Measurements from ENCODE around the gene PON2. TPM values are rescaled to one million over a fixed set of nuclear protein-coding genes. Genes with fewer than 3 reads are reported as not detected.

The PON2 gene
- polyA plus RNA-seq, 1 donor (not counting 4 experiments of a cell fraction or from before 2014, with no cell fraction given), result 98.1 TPM

DNA sequence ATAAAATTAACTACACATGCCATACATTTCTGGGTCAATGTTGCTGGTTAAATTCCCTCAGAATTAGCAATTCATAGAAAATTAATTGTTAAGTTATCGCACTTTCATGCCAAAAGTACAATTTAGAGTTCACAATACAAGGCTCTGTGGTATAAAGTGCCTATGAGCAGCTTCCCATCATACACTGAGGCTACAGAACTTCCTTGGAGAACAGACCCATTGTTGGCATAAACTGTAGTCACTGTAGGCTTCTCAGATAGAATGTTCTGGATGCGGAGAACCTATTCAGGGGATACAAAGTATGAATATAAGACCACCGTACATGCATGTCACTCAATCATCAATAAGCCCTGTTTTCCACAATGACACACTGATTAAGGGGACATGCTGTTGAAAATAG is 29.6 kb downstream of the PON2 start:
- H3K27me3 ChIP-seq (ENCODE audit: control insufficient read depth, extremely low read depth, insufficient read depth, low read length), result no peaks in the 10 kb centered on the region
- H4K20me1 ChIP-seq (ENCODE audit: control insufficient read depth, extremely low read depth, insufficient read depth, low read length), result no peaks in the 10 kb centered on the region
- no peak overlapping the region for H3K4me3 ChIP-seq (ENCODE audit: control insufficient read depth in 2 of 3, extremely low read depth in 1 of 3, insufficient read depth in 2 of 3, low read depth in 1 of 3, low read length in 3 of 3)
- H2AFZ ChIP-seq (ENCODE audit: control insufficient read depth, low read length), result no peak overlapping the region
- dilution Hi-C loops (cut with MboI; ENCODE audit: extremely low pct_ligation_motif_present, low sequenced_read_pairs), result no loop called here
- TF ChIP-seq, protein P1, sequence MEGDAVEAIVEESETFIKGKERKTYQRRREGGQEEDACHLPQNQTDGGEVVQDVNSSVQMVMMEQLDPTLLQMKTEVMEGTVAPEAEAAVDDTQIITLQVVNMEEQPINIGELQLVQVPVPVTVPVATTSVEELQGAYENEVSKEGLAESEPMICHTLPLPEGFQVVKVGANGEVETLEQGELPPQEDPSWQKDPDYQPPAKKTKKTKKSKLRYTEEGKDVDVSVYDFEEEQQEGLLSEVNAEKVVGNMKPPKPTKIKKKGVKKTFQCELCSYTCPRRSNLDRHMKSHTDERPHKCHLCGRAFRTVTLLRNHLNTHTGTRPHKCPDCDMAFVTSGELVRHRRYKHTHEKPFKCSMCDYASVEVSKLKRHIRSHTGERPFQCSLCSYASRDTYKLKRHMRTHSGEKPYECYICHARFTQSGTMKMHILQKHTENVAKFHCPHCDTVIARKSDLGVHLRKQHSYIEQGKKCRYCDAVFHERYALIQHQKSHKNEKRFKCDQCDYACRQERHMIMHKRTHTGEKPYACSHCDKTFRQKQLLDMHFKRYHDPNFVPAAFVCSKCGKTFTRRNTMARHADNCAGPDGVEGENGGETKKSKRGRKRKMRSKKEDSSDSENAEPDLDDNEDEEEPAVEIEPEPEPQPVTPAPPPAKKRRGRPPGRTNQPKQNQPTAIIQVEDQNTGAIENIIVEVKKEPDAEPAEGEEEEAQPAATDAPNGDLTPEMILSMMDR (optimal IDR thresholded peaks at IDR 0.05 in 1 of 3, IDR thresholded peaks at IDR 0.05 in 1 of 3, conservative IDR thresholded peaks at IDR 0.05 in 1 of 3; ENCODE audit: extremely low read depth in 1 of 3, insufficient read depth in 2 of 3, low read length in 3 of 3), result no peak
- TF ChIP-seq EZH2 (IDR thresholded peaks at IDR 0.05; ENCODE audit: low read length), result no peak
- no peaks in the 10 kb centered on the region for H3K9me3 ChIP-seq (ENCODE audit: control insufficient read depth, low read depth, low read length)
- H3K79me2 ChIP-seq (ENCODE audit: control insufficient read depth, insufficient read depth, low read length), result no peaks in the 10 kb centered on the region
- H3K27ac ChIP-seq (ENCODE audit: control insufficient read depth, insufficient read depth, low read length), result no peak overlapping the region
- H3K4me2 ChIP-seq (ENCODE audit: control insufficient read depth, extremely low read depth, insufficient read depth, low read depth, low read length), result no peak overlapping the region
- H3K9ac ChIP-seq (ENCODE audit: control insufficient read depth, extremely low read depth, insufficient read depth, low read length), result no peak overlapping the region
- no peaks in the 10 kb centered on the region for H3K4me1 ChIP-seq (ENCODE audit: control insufficient read depth, extremely low read depth, insufficient read depth, low read length)
- no peak for FAIRE-seq
- peaks cover 0 to 5% of the 10 kb centered on the region in 2 experiments for H3K36me3 ChIP-seq (ENCODE audit: control insufficient read depth in 2 of 2, extremely low read depth in 1 of 2, insufficient read depth in 2 of 2, low read length in 2 of 2)
- no peak for DNase-seq (ENCODE audit: low read depth, low spot score)
- H3K9me1 ChIP-seq (ENCODE audit: control insufficient read depth, extremely low read depth, insufficient read depth, low read length), result no peaks in the 10 kb centered on the region

GRCh38 chr7:95404316-95404865 is 30.4 kb downstream of the PON2 start:
- FAIRE-seq, result no peak

More at GRCh38 chr7:95404316-95404865, 30.4 kb downstream of the PON2 start:
- no peak overlapping the region for H3K9ac ChIP-seq (ENCODE audit: control insufficient read depth, extremely low read depth, insufficient read depth, low read length)
- no peak overlapping the region for H2AFZ ChIP-seq (ENCODE audit: control insufficient read depth, low read length)
- no peak for DNase-seq (ENCODE audit: low read depth, low spot score)
- H3K36me3 ChIP-seq (ENCODE audit: control insufficient read depth in 2 of 2, extremely low read depth in 1 of 2, insufficient read depth in 2 of 2, low read length in 2 of 2), result peaks cover 0 to 5% of the 10 kb centered on the region in 2 experiments
- H4K20me1 ChIP-seq (ENCODE audit: control insufficient read depth, extremely low read depth, insufficient read depth, low read length), result no peaks in the 10 kb centered on the region
- H3K4me3 ChIP-seq (ENCODE audit: control insufficient read depth in 2 of 3, extremely low read depth in 1 of 3, insufficient read depth in 2 of 3, low read depth in 1 of 3, low read length in 3 of 3), result no peak overlapping the region
- dilution Hi-C loops (cut with MboI; ENCODE audit: extremely low pct_ligation_motif_present, low sequenced_read_pairs), result no loop called here
- no peak overlapping the region for H3K27ac ChIP-seq (ENCODE audit: control insufficient read depth, insufficient read depth, low read length)
- no peaks in the 10 kb centered on the region for H3K79me2 ChIP-seq (ENCODE audit: control insufficient read depth, insufficient read depth, low read length)
- no peak overlapping the region for H3K4me2 ChIP-seq (ENCODE audit: control insufficient read depth, extremely low read depth, insufficient read depth, low read depth, low read length)
- H3K4me1 ChIP-seq (ENCODE audit: control insufficient read depth, extremely low read depth, insufficient read depth, low read length), result no peaks in the 10 kb centered on the region
- no peaks in the 10 kb centered on the region for H3K9me1 ChIP-seq (ENCODE audit: control insufficient read depth, extremely low read depth, insufficient read depth, low read length)
- H3K9me3 ChIP-seq (ENCODE audit: control insufficient read depth, low read depth, low read length), result no peaks in the 10 kb centered on the region
- no peaks in the 10 kb centered on the region for H3K27me3 ChIP-seq (ENCODE audit: control insufficient read depth, extremely low read depth, insufficient read depth, low read length)
- TF ChIP-seq, protein P1 (optimal IDR thresholded peaks at IDR 0.05 in 1 of 3, IDR thresholded peaks at IDR 0.05 in 1 of 3, conservative IDR thresholded peaks at IDR 0.05 in 1 of 3; ENCODE audit: extremely low read depth in 1 of 3, insufficient read depth in 2 of 3, low read length in 3 of 3), result no peak
- no peak for TF ChIP-seq EZH2 (IDR thresholded peaks at IDR 0.05; ENCODE audit: low read length)

Measured in keratinocyte (primary cell).